Gastroesophageal sphincter (tissue), 3 donors: ENCODE measurements around the gene HBA2.

Experiments
- CTCF ChIP-seq, 4 experiments: fragments of 200-600 bp in 2 of 4; fragments of 450-650 bp in 2 of 4; sonication (generic) in 1 of 4; IDR thresholded peaks; one replicate each; pipeline ENCODE4 v1.5.1; 2017 to 2019; ENCODE audit warnings: antibody characterized with exemption in 4 of 4, mild to moderate bottlenecking in 2 of 4, moderate library complexity in 2 of 4
- POLR2A ChIP-seq, 2 donors: fragments of 450-650 bp; IDR thresholded peaks; one replicate each; pipeline ENCODE4 v1.6.1; 2017; ENCODE audit warnings: antibody characterized with exemption in 2 of 2, mild to moderate bottlenecking in 2 of 2, moderate library complexity in 1 of 2
- POLR2AphosphoS5 ChIP-seq: sonication (generic); formaldehyde crosslinking; IDR thresholded peaks from one replicate; pipeline ENCODE4 v1.6.1; 2017; ENCODE audit warnings: antibody characterized with exemption

GRCh38 chr16:188674-189073 is 16.0 kb downstream of the HBA2 start:
- TF ChIP-seq CTCF (IDR thresholded peaks at IDR 0.05) (no peak), POLR2A (IDR thresholded peaks at IDR 0.05) (no peak), POLR2AphosphoS5 (no peak)
